A549 (cell line): ENCODE measurements around the gene CDK19. TPM values are rescaled to one million over a fixed set of nuclear protein-coding genes. Genes with fewer than 3 reads are reported as not detected.

ENCODE experiments used
- ATAC-seq, 2 experiments: fragments of 200-7000 bp in 1 of 2; fragments of >200 bp in 1 of 2; cut with Nextera tagmentation in 1 of 2; cut with Tn5 transposase in 1 of 2; 3 replicates each; pipeline versions ENCODE4 v1.8.0 to v1.9.1; 2018 to 2020; ENCODE audit warnings: mild to moderate bottlenecking in 1 of 2, moderate library complexity in 1 of 2
- CTCF ChIA-PET: fragments of 300-600 bp; sonication (Branson Sonifier 250); formaldehyde crosslinking; extraction: SDS; loops from one replicate; lab custom pipeline; 2021; ENCODE audit warnings: antibody characterized with exemption, inconsistent platforms; lab: Yijun Ruan, JAX
- POLR2A ChIA-PET: fragments of 350-600 bp; formaldehyde crosslinking; extraction: SDS; loops from one replicate; lab custom pipeline; 2021; ENCODE audit warnings: antibody characterized with exemption, inconsistent platforms; lab: Yijun Ruan, JAX
- DNase-seq, 2 experiments: peaks; one replicate each; pipeline versions ENCODE4 v3.0.0 to v3.0.0-alpha.2; 2011 to 2016; ENCODE audit warnings: low read depth in 1 of 2, low spot score in 1 of 2
- FAIRE-seq: peaks from 2 replicates; lab custom pipeline; 2011; peaks lifted over from hg19 to GRCh38; lab: Jason Lieb, UNC
- H3K27ac ChIP-seq, 2 experiments: fragments of >200 bp; sonication (Bioruptor Twin); formaldehyde crosslinking; 3 replicates each; pipeline ENCODE4 v1.5.1; 2016 to 2017
- H3K4me1 ChIP-seq: fragments of >200 bp; sonication (Bioruptor Twin); formaldehyde crosslinking; 3 replicates; pipeline ENCODE4 v1.6.1; 2016
- H3K4me2 ChIP-seq: fragments of >200 bp; sonication (Bioruptor Twin); formaldehyde crosslinking; 3 replicates; pipeline ENCODE4 v1.6.1; 2016
- H3K4me3 ChIP-seq: fragments of >200 bp; sonication (Bioruptor Twin); formaldehyde crosslinking; 3 replicates; pipeline ENCODE4 v1.5.1; 2016
- H3K9me3 ChIP-seq: fragments of >200 bp; sonication (Bioruptor Twin); formaldehyde crosslinking; 3 replicates; pipeline ENCODE4 v1.6.1; 2016
- CBX2 ChIP-seq: fragments of 200-600 bp; sonication (generic); IDR thresholded peaks from 2 replicates; pipeline ENCODE4 v1.6.1; 2016; ENCODE audit warnings: low read depth, mild to moderate bottlenecking, borderline replicate concordance
- CHD2 ChIP-seq: fragments of 150-350 bp; IDR thresholded peaks from 2 replicates; pipeline ENCODE4 v1.6.1; 2014; ENCODE audit warnings: low read length; ENCODE audit not compliant: partially characterized antibody
- CHD4 ChIP-seq: fragments of 200-600 bp; sonication (generic); IDR thresholded peaks from 2 replicates; pipeline ENCODE4 v1.6.1; 2016; ENCODE audit warnings: antibody characterized with exemption, mild to moderate bottlenecking, borderline replicate concordance
- EHF ChIP-seq: fragments of 250-450 bp; sonication (Bioruptor Pico); IDR thresholded peaks from 2 replicates; pipeline ENCODE4 v1.5.0; 2020; ENCODE audit warnings: mild to moderate bottlenecking
- EHMT2 ChIP-seq: fragments of 200-600 bp; sonication (generic); IDR thresholded peaks from 2 replicates; pipeline ENCODE4 v1.6.1; 2016; ENCODE audit warnings: antibody characterized with exemption, low read depth, mild to moderate bottlenecking, moderate library complexity
- ELK1 ChIP-seq: fragments of 150-350 bp; IDR thresholded peaks from 2 replicates; pipeline ENCODE4 v1.6.1; 2014; ENCODE audit warnings: low read depth, mild to moderate bottlenecking, low read length
- EP300 ChIP-seq, 2 experiments: fragments of >200 bp; sonication (Bioruptor Twin); formaldehyde crosslinking; IDR thresholded peaks; 2 replicates in 1 of 2; 3 replicates in 1 of 2; pipeline ENCODE4 v1.6.1; 2016 to 2017
- ESRRA ChIP-seq: fragments of 150-350 bp; IDR thresholded peaks from 2 replicates; pipeline ENCODE4 v1.6.1; 2014; ENCODE audit warnings: mild to moderate bottlenecking, low read length, borderline replicate concordance
- FOSL2 ChIP-seq, 2 experiments: fragments of 450-650 bp in 1 of 2; fragments of >200 bp in 1 of 2; sonication (Bioruptor Twin) in 1 of 2; formaldehyde crosslinking; IDR thresholded peaks; 2 replicates each; pipeline versions ENCODE4 v1.5.0 to v1.6.1; 2016 to 2020; ENCODE audit warnings: mild to moderate bottlenecking in 1 of 2, moderate library complexity in 1 of 2
- HES2 ChIP-seq: fragments of >200 bp; sonication (Bioruptor Twin); formaldehyde crosslinking; IDR thresholded peaks from 2 replicates; pipeline ENCODE4 v1.6.1; 2016
- HEYL ChIP-seq: fragments of 250-450 bp; sonication (Bioruptor Pico); IDR thresholded peaks from 2 replicates; pipeline ENCODE4 v1.8.0; 2021; ENCODE audit warnings: mild to moderate bottlenecking, moderate library complexity
- HOXA7 ChIP-seq: fragments of 250-450 bp; sonication (Bioruptor Pico); IDR thresholded peaks from 2 replicates; pipeline ENCODE4 v1.5.0; 2020; ENCODE audit warnings: mild to moderate bottlenecking, moderate library complexity
- HOXB5 ChIP-seq: fragments of 250-450 bp; sonication (Bioruptor Pico); IDR thresholded peaks from 2 replicates; pipeline ENCODE4 v1.5.0; 2020; ENCODE audit warnings: mild to moderate bottlenecking, moderate library complexity
- JUN ChIP-seq, 2 experiments: fragments of >200 bp; sonication (Bioruptor Twin); formaldehyde crosslinking; IDR thresholded peaks; 2 replicates in 1 of 2; 3 replicates in 1 of 2; pipeline ENCODE4 v1.6.1; 2016 to 2017
- JUNB ChIP-seq: fragments of >200 bp; sonication (Bioruptor Twin); formaldehyde crosslinking; IDR thresholded peaks from 2 replicates; pipeline ENCODE4 v1.6.1; 2016
- KDM1A ChIP-seq: fragments of 200-600 bp; sonication (generic); IDR thresholded peaks from 2 replicates; pipeline ENCODE4 v1.6.1; 2016; ENCODE audit warnings: low read depth, mild to moderate bottlenecking
- MAFK ChIP-seq: fragments of 450-650 bp; IDR thresholded peaks from 2 replicates; pipeline ENCODE4 v1.6.1; 2014; ENCODE audit not compliant: partially characterized antibody
- NFE2L2 ChIP-seq: fragments of 150-350 bp; conservative IDR thresholded peaks from 2 replicates; pipeline ENCODE4 v1.6.1; 2014; ENCODE audit warnings: low read length
- NR3C1 ChIP-seq: fragments of >200 bp; sonication (Bioruptor Twin); formaldehyde crosslinking; IDR thresholded peaks from 3 replicates; pipeline ENCODE4 v1.6.1; 2017
- POLR2A ChIP-seq: IDR thresholded peaks from 2 replicates; pipeline ENCODE4 v1.6.1; 2012; ENCODE audit warnings: mild to moderate bottlenecking, low read length
- RAD21 ChIP-seq, 2 experiments: fragments of >200 bp in 1 of 2; sonication (Bioruptor Twin) in 1 of 2; formaldehyde crosslinking in 1 of 2; IDR thresholded peaks in 1 of 2; conservative IDR thresholded peaks in 1 of 2; 2 replicates in 1 of 2; 3 replicates in 1 of 2; pipeline ENCODE4 v1.6.1; 2012 to 2018; ENCODE audit warnings: inconsistent platforms in 1 of 2
- RARB ChIP-seq: fragments of 250-450 bp; sonication (Bioruptor Pico); IDR thresholded peaks from 2 replicates; pipeline ENCODE4 v1.8.0; 2021; ENCODE audit warnings: mild to moderate bottlenecking, moderate library complexity
- RFX5 ChIP-seq: fragments of 450-650 bp; IDR thresholded peaks from 2 replicates; pipeline ENCODE4 v1.7.1; 2014; ENCODE audit warnings: antibody characterized with exemption, mild to moderate bottlenecking, moderate library complexity
- TP53 ChIP-seq: fragments of 250-450 bp; sonication (Bioruptor Pico); IDR thresholded peaks from 2 replicates; pipeline ENCODE4 v1.5.0; 2021; ENCODE audit warnings: mild to moderate bottlenecking, moderate library complexity
- USF2 ChIP-seq: fragments of 450-650 bp; IDR thresholded peaks from 2 replicates; pipeline ENCODE4 v1.6.1; 2014; ENCODE audit warnings: antibody characterized with exemption
- ZNF302 ChIP-seq: fragments of 250-450 bp; sonication (Bioruptor Pico); IDR thresholded peaks from 2 replicates; pipeline ENCODE4 v1.9.0; 2021; ENCODE audit warnings: inconsistent platforms, mild to moderate bottlenecking, moderate library complexity
- WGBS: methylation state at CpG from one replicate; pipeline ENCODE4 v1.1.6; 2017; ENCODE audit errors: missing lambda C conversion rate; 5-methylcytosine and 5-hydroxymethylcytosine counted together
- polyA plus RNA-seq, 4 experiments: library from polyadenylated mRNA; depleted of rRNA in 3 of 4; stranded (reverse); fragments of >200 nt; fragmentation: RNase III in 1 of 4; extraction: RNeasy Plus Mini Kit Qiagen cat#74134 plus additional on column Dnase treatment in 1 of 4; gene quantifications; 2 replicates in 3 of 4; 3 replicates in 1 of 4; pipeline ENCODE4 v1.2.3, GENCODE V29; 2011 to 2017
- TF ChIP-seq, protein P1 (sequence below): IDR thresholded peaks from 2 replicates; pipeline ENCODE4 v1.6.1; 2012; ENCODE audit warnings: low read depth, borderline replicate concordance

Gene CDK19
- polyA plus RNA-seq, 2 of the 4 experiments (the other 2 are of a cell fraction): 7.1 to 18.6 TPM

DNA sequence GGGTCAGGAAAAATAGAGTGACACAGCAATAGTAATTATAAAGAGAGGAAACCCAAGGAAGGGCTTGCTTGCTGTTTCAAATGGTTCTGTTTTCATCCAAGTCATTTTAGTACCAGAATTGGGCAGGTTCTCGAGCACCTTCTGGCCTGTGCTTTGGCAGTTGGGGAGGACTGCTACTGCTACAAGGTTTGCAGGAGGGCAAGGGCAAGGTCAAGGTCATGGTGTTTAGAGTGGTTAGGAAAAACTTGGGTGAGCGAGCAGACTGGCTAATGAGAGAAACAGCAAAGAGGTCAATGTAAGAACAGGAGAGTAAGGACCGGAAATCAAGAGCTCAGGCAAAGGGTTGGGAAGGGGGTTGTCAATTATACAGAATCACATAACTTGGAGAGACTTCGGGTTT lies 164.5 kb downstream of the CDK19 start:
- WGBS: 90% methylated on average over 4 of the region's 4 CpGs
- POLR2A ChIA-PET: no interaction called here
- CTCF ChIA-PET: no interaction called here
- no peak overlapping the region for H3K4me3 ChIP-seq
- H3K9me3 ChIP-seq: no peaks in the 10 kb centered on the region
- H3K4me1 ChIP-seq: peaks cover 24% of the 10 kb centered on the region
- ATAC-seq (no peak), FAIRE-seq (no peak), DNase-seq (no peak)
- TF ChIP-seq EHMT2: no peak
- no peak overlapping the region for H3K4me2 ChIP-seq
- H3K27ac ChIP-seq: no peak overlapping the region; a peak in 1 of 6 replicates

DNA sequence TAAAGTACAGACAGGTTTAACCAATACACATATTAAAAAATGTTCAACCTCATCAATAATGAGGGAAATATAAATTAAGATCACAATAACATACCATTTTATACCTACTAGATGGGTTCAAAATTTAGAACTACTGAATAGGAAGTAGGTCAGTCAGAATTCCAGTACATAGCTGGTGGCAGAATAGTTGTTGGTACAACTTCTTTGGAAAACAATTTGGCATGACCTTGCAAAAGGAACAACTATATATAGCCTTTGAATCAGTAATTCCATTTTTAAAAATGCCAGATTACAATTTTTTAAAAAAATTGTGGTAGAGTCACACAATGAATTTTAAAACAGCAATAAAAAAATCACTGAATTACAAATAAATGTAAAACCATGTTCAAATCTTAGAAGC lies 165.6 kb downstream of the CDK19 start:
- ATAC-seq: no peak
- H3K4me1 ChIP-seq: peaks cover 22% of the 10 kb centered on the region
- H3K4me3 ChIP-seq: no peak overlapping the region
- FAIRE-seq: no peak
- no peak overlapping the region for H3K4me2 ChIP-seq
- POLR2A ChIA-PET: no interaction called here
- CTCF ChIA-PET: interaction anchor here (0.8 to 1.0 kb wide), 2 partner anchors 9 to 230 kb away, joined by 3 read pairs; no protein-coding TSS in a partner anchor
- H3K27ac ChIP-seq: no peak overlapping the region
- H3K9me3 ChIP-seq: no peaks in the 10 kb centered on the region
- DNase-seq: no peak
- no peak for TF ChIP-seq RARB (CRISPR knock-in tag)
- TF ChIP-seq CBX2: no peak
- TF ChIP-seq HOXB5 (CRISPR knock-in tag): no peak
- TF ChIP-seq CHD2: no peak
- TF ChIP-seq ELK1: no peak
- no peak for TF ChIP-seq HEYL (CRISPR knock-in tag)

DNA sequence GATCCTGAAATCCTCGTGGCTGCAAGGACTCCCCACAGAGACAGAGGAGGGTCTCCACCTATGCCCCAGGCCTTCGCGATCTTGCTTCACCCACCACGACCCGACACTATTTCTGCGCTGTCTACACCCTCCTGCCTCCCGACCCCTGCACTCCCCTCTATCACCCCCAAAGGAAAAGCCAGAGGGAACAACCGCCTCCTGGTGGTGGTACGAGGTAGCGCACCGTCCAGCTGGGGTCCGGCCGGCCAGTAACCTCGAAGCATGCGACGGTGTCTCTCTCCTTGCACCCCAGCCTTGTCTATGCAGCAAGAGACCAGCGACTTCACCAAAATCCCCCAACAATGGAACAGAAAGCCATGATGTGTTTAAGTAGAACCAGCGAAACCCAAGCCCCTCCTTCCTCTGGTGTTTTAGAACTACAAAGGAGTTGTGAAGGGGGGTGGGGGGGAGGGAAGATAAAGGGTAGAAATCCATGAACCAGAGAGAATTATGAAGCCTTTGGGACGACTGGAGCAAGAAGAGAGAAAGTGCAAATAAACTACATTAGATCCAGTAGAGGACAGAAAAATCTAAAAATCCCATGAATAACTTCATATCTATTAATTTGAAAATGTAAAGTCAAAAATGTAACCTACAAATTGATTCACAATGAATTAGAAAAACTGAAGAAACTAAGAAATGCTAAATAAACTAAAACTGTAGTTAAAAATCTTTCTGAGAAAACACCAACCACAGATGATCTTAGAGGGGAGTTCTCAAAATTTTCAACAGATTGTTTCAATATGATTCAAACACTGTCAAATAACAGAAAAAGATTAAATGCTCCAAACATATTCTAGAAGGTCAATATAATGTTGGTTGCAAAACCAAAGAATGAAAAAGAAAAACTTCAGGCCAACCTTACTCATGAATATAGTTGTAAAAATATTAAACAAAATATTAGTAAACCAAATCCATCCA lies 168.0 kb downstream of the CDK19 start:
- FAIRE-seq (no peak), DNase-seq (no peak), ATAC-seq (no peak)
- Histone ChIP-seq H3K9me3 (no peaks in the 10 kb centered on the region), H3K4me3 (no peak overlapping the region), H3K4me1 (0 out of 3 replicates have a peak, but pooled peaks cover 3% of the 10 kb centered on the region), H3K4me2 (no peak overlapping the region), H3K27ac (no peak overlapping the region)
- WGBS: 79% methylated on average over 9 of the region's 19 CpGs
- POLR2A ChIA-PET: no interaction called here
- CTCF ChIA-PET: no interaction called here
- no peak for TF ChIP-seq CHD4
- no peak for TF ChIP-seq NFE2L2
- TF ChIP-seq FOSL2 (IDR thresholded peaks at IDR 0.05): no peak
- TF ChIP-seq FOSL2 (CRISPR knock-in tag; IDR thresholded peaks at IDR 0.05): no peak
- no peak for TF ChIP-seq RAD21 (conservative IDR thresholded peaks at IDR 0.05 in 1 of 2, IDR thresholded peaks at IDR 0.05 in 1 of 2)
- no peak for TF ChIP-seq KDM1A
- TF ChIP-seq JUNB: no peak
- no peak for TF ChIP-seq HES2

DNA sequence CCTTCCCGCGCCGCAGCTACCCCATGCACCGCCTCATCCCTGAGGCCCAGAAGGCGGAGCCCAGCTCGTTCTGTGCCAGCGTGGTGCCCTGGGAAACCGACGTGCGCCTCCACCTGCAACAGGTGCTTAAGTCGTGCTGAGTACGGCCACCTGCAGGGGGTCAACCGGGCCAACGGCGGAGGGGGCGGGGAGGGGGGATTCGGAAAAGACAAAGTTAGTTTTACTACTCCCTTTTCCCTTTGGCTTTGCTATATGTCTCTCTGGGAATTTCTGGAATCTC lies 168.9 kb downstream of the CDK19 start:
- 90% methylated on average over 6 of the region's 17 CpGs for WGBS
- FAIRE-seq: no peak
- ChIA-PET CTCF (no interaction called here), POLR2A (no interaction called here)
- Histone ChIP-seq H3K27ac (no peak overlapping the region), H3K9me3 (no peaks in the 10 kb centered on the region), H3K4me2 (no peak overlapping the region), H3K4me1 (0 out of 3 replicates have a peak, but pooled peaks cover 3% of the 10 kb centered on the region), H3K4me3 (no peak overlapping the region)
- ATAC-seq: no peak
- DNase-seq: no peak
- TF ChIP-seq TP53 (no peak), NR3C1 (no peak), USF2 (no peak), ZNF302 (CRISPR knock-in tag) (no peak), HOXB5 (CRISPR knock-in tag) (no peak), CHD2 (no peak), EP300 (IDR thresholded peaks at IDR 0.05) (no peak), HOXA7 (no peak), RFX5 (no peak), ESRRA (no peak), JUN (IDR thresholded peaks at IDR 0.05) (no peak), POLR2A (no peak), HEYL (CRISPR knock-in tag) (no peak), RAD21 (conservative IDR thresholded peaks at IDR 0.05 in 1 of 2, IDR thresholded peaks at IDR 0.05 in 1 of 2) (no peak), MAFK (no peak), KDM1A (no peak), EHF (no peak), ELK1 (no peak)
- TF ChIP-seq, protein P1, sequence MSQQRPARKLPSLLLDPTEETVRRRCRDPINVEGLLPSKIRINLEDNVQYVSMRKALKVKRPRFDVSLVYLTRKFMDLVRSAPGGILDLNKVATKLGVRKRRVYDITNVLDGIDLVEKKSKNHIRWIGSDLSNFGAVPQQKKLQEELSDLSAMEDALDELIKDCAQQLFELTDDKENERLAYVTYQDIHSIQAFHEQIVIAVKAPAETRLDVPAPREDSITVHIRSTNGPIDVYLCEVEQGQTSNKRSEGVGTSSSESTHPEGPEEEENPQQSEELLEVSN: no peak
